GM19467 (cell line): ENCODE results near the gene ADGRL3.
"Not testable (repeated sequence)": the region's sequence is repeated elsewhere in the genome, so short reads cannot be mapped to it uniquely, and the experiment has no call there.

Source experiments
- ATAC-seq: cut with Tn5 transposase; IDR thresholded peaks from one replicate; pipeline ENCODE4 v1.9.1; 2021; ENCODE audit warnings: mild to moderate bottlenecking, moderate library complexity; ENCODE audit not compliant: unreplicated experiment

Gene ADGRL3

DNA sequence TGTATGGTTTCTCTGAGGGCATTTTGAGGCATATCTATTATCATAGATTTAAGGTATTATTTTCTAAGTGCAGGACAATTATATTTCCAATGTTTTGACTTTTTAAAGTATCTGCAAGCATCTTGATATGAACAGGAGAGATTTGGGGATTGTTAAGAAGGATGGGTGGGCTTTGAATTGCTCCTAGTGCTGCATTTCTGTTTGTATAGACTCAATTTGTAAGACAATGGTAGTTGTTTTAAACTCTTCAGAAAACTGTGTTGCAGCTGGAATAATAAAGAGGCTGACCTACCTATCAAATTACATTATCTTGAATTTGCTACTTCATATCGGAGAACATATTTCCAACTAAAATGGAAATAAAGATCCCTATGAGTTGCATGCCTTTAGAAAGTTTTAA lies 570.3 kb downstream of the ADGRL3 start:
- no peak for ATAC-seq

DNA sequence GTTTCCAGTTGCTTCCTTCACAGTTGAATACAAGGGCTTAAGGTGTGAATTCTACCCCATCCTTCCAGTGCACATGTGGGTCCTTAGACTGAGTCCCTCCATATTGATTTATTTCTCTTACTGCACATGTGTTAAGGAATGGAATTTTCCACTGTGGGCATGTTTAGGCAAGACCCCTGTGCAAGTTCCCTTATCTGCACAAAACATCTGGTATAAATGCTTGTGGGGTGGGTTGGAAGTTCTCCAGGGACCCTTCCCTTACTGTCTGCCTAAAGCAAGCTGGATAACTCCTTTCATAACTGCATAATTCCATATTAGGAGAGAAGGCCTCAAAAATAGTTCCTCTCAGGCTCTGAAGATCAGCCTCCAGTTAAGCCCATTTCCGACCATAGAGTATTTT lies 570.9 kb downstream of the ADGRL3 start:
- ATAC-seq, result no peak

DNA sequence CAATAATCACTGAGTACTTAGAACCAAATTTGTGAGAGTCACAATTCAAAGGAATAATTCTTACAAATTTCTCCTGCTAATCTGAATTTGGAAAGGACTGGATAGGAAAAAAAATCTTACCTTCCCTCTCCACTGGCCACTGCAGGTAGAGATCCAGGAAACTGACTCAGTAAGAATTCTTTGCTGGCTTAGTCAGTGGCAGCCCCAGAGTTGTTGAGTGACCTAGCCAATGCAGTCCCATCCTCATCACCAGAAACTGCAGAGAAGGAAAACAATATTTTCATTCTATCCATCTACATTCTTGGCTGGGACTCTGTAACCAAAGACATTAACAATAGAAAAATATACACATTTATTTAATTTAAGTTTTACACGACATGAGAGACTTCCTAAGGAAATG lies 572.0 kb downstream of the ADGRL3 start:
- ATAC-seq, result no peak

DNA sequence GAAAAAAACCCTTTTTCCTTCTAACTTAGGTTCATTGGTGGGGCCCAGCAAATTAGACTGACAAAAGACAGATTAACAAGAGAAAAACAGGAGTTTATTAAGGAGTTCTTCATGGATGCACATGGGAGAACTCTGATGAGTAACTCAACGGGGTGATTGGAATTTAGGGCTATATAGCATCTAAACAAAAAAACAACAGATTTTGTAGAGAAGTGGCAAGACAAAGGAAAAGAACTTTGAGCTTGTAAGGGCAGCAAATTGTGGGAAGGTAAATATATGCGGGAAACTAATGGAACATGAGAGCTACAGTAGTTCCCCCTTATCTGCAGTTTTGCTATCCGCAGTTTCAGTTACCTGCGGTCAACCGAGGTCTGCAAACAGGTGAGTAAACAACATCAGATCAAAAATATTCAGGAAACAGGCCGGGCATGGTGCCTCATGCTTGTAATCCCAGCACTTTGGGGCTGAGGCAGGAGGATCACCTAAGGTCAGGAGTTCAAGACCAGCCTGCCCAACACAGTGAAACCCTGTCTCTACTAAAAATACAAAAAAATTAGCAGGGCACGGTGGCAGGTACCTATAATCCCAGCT lies 573.6 kb downstream of the ADGRL3 start:
- no peak for ATAC-seq

DNA sequence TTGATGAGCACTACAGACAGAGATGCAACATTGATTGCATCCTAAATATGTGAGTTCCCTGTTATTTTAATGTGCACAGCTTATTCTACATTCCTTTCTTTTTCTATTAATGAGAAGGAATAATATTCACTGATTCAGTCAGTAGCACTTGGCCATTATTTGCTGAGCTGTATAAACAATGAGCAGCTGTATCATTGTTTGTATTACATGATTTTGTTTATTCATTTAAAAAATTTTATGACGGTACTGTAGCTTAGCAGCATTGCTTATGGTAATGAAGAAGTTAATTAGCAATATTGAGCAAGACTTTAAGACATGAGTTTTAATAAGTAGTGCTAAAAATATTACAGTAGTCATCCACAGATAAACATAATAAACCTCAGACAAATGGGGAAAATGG lies 582.0 kb downstream of the ADGRL3 start:
- no peak for ATAC-seq

DNA sequence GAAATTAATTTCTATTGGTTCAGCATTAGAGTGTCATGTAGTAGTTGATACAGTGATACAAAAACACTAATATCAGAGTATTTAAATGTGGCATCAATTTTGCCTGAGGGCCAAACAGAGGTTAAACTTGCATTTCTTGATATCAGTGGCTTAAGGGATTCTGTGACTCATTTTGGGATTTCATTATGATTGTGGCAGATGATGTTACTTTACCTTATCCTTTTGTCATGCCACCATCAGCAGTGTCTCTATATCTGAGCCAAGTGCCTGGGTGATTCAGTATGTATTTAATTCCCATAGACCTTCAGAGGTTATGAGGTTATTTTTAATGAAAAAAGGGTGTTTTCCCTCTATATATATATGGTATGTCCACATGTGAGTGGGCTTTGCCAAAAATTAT lies 582.9 kb downstream of the ADGRL3 start:
- no peak for ATAC-seq

DNA sequence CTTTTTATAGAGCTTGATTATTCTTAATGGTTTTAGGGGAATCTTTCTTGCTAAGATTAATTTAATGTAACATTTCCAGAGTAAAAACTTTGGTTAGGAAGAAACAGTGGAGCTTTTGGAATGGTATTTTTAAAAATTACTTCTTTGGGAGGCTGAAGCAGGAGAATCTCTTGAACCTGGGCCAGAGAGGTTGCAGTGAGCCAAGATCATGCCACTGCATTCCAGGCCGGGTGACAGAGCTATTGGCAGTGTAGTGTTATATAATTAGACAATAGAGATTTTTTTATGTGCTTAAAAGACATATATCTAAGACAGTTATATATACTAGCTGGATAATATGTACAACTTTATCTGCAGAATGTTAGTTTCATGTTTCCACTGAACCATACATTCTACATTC lies 585.6 kb downstream of the ADGRL3 start:
- no peak for ATAC-seq

DNA sequence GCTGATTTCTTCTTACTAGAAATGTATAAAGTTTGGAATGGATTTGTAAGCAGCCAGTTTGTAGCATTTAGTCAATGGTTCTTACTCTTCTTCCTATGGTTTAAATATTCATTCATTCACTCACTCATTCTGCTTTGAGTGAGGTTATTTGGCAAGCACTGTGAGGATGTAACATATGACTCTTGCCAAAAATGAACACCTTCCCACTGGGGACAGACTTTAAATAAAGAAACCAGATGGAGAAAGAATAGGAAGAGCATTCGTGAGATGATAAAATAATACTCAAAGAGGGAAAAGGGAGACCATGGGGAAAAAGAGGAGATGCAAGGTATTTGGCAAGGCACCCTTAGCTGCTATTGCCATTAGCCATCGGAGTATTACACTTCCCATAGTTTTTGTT lies 586.1 kb downstream of the ADGRL3 start:
- ATAC-seq, result no peak

DNA sequence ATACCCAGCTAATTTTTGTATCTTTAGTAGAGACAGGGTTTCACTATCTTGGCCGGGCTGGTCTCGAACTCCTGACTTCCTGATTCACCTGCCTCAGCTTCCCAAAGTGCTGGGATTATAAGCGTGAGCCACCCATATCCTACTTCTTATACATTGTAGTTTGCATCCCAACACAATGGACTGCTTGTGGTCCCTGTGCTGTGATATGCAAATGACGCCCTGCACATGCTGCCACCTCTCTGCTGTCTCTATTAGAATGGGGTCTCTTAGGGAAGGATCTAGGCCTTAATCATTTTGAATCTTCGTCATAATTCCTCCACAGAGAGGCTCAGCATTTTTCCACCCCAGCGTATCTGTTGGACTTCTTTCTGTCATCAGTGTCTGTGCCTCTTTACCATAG lies 595.9 kb downstream of the ADGRL3 start:
- ATAC-seq, result no peak

DNA sequence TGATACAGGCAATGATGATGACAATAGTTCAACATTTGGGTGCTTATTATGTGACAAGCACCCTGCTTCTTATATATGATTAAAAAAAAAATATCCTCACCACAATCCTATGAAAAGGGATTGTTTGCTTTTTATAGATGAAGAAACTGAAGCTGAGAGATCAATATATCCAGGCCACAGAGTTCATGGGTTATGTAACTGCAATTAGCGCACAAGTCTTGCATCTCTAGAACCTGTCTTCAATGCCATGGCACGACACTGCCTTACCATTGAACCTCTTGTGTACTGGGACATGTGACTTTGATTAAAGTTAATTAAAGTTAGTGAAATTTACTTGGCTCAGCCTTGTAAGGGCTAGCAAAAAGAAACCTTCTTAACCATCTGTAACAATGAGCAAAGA lies 599.7 kb downstream of the ADGRL3 start:
- ATAC-seq, result no peak

DNA sequence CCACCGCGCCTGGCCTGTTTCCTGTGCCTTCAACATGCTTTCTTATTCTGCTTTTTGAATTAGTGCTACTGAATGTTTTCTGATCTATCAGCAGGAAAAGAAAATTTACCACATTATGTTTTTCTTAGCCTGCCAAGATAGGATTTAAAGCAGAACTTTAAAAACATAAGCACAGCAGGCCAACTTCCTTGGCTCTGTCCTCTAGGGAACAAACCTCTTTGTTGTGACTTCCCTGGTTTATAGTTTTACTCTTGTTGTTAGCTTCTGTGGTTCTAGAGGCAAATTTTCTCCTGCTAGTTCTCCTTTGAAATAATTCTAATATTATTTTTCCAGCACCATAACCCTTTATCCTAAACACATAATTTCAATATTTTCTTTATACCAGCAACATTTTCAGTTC lies 605.1 kb downstream of the ADGRL3 start:
- ATAC-seq, result no peak

DNA sequence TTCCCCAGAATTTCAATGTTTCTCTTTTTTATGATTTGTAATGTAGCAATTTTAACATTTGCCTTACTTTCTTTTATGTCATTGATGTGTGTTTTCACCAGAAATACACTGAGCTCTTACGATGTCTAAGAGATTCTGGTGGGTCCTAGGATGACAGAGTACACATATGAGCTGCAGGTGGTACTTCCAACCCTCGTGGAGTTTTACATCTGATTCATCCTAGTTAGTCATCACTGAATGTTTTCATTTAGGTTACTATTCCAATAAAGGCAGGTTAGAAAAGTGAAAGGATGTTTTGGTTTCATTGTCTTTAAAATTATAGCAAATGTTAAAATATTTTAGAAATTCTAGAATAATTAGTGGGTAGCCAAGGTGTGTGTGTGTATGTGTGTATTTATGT lies 605.9 kb downstream of the ADGRL3 start:
- no peak for ATAC-seq

DNA sequence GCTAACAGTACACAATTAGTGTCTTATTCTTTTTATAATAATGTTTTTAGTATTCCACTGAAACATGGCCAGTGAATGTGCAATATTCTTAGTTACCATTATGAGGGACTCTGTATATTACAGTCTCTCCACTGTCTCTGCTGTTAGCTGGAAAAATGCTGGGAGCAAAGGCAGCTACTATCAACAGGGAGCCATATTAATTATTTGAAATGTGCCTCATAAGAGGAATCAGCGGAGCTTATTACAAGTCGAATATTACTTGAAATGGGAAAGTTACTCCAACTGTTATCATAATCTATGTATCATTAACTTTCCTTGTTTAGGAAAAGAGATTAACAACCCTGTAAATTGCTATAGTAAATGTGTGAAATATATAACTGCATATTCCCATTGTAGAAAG lies 612.0 kb downstream of the ADGRL3 start:
- ATAC-seq, result no peak

DNA sequence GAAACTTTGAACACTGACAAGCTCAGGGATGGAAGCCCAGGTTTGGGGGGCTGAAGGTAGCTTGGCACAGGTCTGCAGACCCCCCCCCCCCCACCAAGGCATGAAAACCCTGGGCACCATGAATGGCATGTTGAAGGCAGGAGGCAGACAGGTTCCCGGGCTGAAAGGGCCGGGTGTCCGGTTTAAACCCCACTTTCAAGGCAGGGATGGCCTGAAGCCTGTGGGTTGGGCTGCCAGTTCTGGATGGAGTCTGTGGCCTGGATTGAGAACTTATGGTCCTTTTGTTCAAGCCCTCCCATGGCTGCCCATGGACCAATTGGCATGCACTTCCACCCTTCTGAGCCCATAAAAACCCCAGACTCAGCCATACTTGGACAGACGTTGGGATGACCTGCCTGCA lies 616.9 kb downstream of the ADGRL3 start:
- no peak for ATAC-seq

DNA sequence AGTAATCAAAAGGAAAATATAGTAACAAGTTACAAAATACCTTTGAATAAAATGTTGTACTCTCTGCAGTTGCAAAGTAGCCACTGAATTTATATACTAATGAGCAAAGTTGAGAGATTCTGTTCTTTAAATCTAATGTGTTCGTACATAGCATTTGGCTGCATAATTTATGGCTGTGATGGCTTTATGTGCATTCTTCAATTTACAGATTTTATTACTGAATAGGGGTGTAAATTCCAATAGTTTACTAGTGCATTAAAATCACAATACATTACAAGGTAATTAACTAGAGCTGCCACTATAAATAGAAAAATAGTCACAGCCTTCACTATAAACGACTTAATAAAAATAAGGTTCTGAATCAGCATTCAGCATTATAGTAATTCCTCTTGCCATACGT lies 620.0 kb downstream of the ADGRL3 start:
- no peak for ATAC-seq

DNA sequence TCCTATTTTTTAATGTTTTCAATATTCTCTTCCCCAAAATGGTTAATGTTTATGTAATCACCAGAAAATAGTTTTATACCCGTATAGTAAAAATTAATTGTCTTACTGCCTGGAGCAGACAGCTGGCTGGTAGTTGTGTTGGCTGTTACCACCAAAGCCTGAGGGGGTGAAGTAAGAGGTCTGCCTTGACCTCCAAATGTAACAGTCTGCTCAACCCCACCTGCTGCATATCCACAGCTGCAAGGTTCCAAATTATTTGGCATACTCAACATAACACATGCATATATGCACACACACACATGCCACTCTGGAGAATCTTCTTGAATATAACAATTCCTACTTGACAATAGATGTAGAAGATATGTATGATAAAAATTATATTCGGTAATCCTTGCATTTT lies 624.3 kb downstream of the ADGRL3 start:
- no peak for ATAC-seq

DNA sequence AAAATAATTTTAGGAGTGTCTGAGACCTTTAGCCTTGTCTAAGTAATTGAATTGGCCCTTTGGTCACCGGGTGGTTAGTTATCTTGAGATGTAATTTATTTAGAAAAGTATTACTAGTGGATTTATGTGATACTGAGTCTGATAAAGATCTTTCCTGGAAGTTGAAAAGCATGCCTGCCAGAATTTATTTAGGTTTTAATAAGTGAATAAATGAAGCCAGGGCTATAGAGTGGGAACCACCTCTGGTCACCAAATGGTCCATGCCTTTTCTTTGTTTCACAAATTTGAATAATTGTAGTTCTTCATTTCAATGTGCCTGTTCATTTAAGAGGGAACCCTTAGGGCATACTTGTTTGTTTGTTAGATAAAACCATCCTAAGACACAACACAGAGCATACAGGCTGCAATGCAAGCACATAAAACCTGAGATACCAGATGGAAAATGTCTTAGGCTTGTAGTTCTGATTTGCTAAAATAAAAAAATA lies 627.8 kb downstream of the ADGRL3 start:
- ATAC-seq, result no peak

DNA sequence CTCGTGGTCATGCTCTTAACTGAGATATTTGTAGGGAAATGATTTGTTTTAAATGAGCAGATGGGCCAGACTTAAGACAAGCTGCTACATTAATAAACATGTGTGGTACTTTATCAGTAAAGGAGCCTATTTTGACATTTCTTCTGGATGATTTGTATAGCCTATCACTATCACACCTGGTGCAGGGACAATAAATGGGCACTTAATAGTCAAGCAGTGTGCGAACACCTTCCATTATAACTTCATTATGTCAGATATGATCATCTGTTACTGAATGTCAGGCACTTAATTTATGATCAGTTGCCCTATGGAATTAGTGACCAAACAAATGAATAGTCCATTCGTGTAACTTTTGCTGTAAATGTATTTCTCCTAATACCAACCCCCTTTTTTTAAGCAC lies 628.8 kb downstream of the ADGRL3 start:
- no peak for ATAC-seq

DNA sequence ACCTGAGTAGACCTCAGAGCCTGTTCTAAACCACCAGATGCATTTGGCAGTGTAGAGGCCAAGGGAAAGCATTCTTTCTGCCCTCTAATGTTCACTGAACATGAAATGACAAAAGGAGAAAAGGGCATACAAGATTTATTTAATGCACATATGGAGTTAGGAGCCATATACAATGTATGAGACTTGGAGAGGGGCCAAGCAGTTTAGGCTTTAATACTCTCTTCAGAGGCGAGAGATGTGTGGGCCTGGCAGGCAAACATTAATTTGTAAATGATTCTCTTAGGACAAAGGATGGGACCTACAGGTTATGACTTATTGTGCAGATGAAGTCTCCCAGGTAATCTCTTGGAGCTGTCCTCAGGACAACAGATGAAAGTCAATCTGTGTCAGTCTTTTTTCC lies 631.9 kb downstream of the ADGRL3 start:
- ATAC-seq, result no peak

DNA sequence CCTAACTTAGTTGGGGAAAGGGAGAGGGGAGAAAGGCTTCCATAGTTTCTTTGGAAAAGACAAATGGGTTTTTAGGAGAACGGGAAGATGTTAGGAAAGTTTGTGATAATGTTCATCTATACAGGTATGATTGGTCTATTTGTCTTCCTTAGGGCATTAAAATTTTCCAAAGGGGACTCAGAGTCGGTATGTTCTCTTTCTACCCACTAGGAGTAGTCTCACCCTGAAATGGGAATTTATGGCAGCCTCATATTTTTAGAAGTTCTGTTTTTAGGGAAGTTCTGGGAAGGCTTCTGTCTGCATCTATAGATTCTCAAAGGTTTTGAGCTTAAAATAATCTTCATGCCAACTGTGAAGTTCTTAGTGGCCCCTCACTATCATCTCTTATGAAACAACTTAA lies 637.3 kb downstream of the ADGRL3 start:
- ATAC-seq, result no peak

DNA sequence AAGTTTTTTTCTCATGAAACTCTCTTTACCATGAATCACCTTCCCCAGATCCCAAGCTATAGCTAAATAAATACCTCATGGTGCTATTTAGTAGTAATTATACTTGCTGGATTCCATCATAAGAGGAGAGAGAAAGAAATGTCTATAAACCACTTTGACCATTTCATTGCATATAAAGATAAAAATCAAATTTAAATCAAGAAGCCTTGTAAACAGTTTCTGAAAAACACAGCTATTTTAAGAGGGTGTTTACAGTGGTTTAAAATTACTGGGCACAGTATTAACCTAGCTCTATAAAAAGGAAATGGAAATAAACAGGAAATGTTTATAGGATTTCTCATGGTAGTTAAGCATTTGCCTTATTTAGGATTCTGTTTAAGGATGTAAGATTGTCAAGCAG lies 637.9 kb downstream of the ADGRL3 start:
- ATAC-seq, result no peak

DNA sequence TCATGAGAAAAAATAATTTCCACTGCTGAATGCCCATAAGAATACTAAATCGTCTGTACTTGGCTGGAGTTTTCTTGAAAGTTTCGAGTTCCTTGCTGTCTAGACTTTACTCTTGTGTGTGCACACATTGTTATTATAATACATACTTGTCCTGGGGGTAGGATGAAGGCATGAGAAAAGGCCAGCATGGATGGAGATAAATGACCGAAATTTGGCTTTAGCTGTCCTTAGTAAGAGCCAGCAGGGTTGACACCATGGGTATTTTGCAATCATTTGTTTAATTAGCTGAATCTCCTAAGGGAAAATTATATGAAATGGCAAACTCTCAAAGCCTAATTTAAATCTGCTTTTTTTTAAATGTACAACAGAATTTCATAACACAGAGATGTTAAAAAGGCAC lies 641.6 kb downstream of the ADGRL3 start:
- no peak for ATAC-seq

DNA sequence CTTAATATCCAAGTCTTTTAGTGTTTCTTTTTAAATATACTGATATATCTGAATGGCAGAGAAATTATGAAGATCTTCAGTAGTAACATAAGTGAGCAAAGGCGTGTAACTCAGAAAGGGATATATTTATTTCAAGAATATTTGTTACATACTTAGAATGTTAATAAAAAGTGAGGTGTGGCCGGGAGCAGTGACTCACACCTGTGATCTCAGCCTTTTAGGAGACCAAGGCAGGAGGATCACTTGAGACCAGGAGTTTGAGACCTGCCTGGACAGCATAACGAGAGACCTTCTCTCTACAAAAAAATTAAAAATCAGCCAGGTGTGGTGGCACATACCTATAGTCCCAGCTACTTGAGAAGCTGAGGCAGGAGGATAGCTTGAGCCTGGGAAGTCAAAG lies 651.0 kb downstream of the ADGRL3 start:
- no peak for ATAC-seq

DNA sequence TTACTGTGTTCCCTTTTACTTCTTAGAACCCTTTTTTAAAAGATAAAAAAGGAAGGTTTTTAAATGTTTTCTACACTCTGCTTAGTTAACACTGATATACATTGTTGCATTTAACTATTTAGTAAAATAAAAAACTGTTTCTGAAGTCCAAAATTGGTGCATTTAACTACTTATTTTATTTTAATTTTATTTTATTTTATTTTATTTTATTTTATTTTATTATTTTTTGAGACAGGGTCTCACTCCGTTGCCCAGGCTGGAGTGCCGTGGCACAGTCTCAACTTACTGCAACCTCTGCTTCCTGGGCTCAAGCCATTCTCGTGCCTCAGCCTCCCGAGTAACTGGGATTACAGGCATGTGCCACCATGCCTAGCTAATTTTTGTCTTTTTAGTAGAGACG lies 652.0 kb downstream of the ADGRL3 start:
- not testable (repeated sequence) for ATAC-seq
